T-cell (primary cell): ENCODE data around the gene MYMX. TPM values are rescaled to one million over a fixed set of nuclear protein-coding genes. Genes with fewer than 3 reads are reported as not detected.

ENCODE experiments used
- ATAC-seq, 4 experiments: fragments of 200-7000 bp in 3 of 4; fragments of 150-1000 bp in 1 of 4; cut with Tn5 transposase; replicated peaks in 1 of 4; 1 replicate in 3 of 4; 2 replicates in 1 of 4; pipeline ENCODE4 v1.10.0; 2021; ENCODE audit warnings: moderate library complexity in 3 of 4, mild to moderate bottlenecking in 2 of 4, moderate number of reproducible peaks in 1 of 4
- CTCF ChIA-PET, 2 donors: fragments of 300-600 bp; sonication (Branson Sonifier 250); formaldehyde crosslinking; loops; one replicate each; lab custom pipeline; 2022; ENCODE audit warnings: antibody characterized with exemption in 2 of 2; lab: Charles Lee
- POLR2A ChIA-PET, 2 donors: fragments of 300-600 bp; sonication (Branson Sonifier 250); formaldehyde crosslinking; loops; one replicate each; lab custom pipeline; 2022; ENCODE audit warnings: antibody characterized with exemption in 2 of 2; lab: Charles Lee
- DNase-seq, 35 experiments: peaks; one replicate each; pipeline versions ENCODE4 v3.0.0 to v3.0.0-alpha.2; 2013 to 2023
- H3K27ac ChIP-seq: one replicate; pipeline ENCODE4 v1.5.1; 2013; ENCODE audit warnings: low read length
- H3K27me3 ChIP-seq, 2 experiments: replicated peaks in 1 of 2; 1 replicate in 1 of 2; 2 replicates in 1 of 2; pipeline versions ENCODE4 v1.6.1 to v1.7.0; 2013; ENCODE audit warnings: low read length in 1 of 2, mixed read lengths in 1 of 2; ENCODE audit not compliant: control insufficient read depth in 2 of 2, insufficient read depth in 2 of 2; ENCODE audit errors: extremely low read depth in 1 of 2
- H3K36me3 ChIP-seq, 2 donors: 1 replicate in 1 of 2; 2 replicates in 1 of 2; pipeline versions ENCODE4 v1.6.1 to v1.7.0; 2013; ENCODE audit warnings: low read length in 1 of 2; ENCODE audit not compliant: control insufficient read depth in 2 of 2, insufficient read depth in 1 of 2; ENCODE audit errors: extremely low read depth in 1 of 2
- H3K4me1 ChIP-seq, 2 experiments: 1 replicate in 1 of 2; 2 replicates in 1 of 2; pipeline versions ENCODE4 v1.6.1 to v1.7.0; 2013; ENCODE audit warnings: low read length in 2 of 2, mixed read lengths in 1 of 2; ENCODE audit not compliant: insufficient read depth in 2 of 2, control insufficient read depth in 1 of 2; ENCODE audit errors: extremely low read depth in 1 of 2
- H3K4me3 ChIP-seq, 2 donors: 1 replicate in 1 of 2; 2 replicates in 1 of 2; pipeline versions ENCODE4 v1.5.1 to v1.7.0; 2013; ENCODE audit warnings: mild to moderate bottlenecking in 2 of 2, low read length in 1 of 2, moderate library complexity in 1 of 2; ENCODE audit not compliant: control insufficient read depth in 1 of 2; ENCODE audit errors: extremely low read depth in 1 of 2
- H3K9me3 ChIP-seq: 2 replicates; pipeline ENCODE4 v1.7.0; 2013
- H3K27ac Mint-ChIP-seq, 2 donors: one replicate each; pipeline ENCODE4 v1.8.0; 2020 to 2021; ENCODE audit warnings: mild to moderate bottlenecking in 2 of 2, mixed read lengths in 2 of 2
- H3K27me3 Mint-ChIP-seq, 2 donors: one replicate each; pipeline ENCODE4 v1.8.0; 2021 to 2022; ENCODE audit warnings: mixed read lengths in 2 of 2
- H3K36me3 Mint-ChIP-seq: one replicate; pipeline ENCODE4 v1.8.0; 2021; ENCODE audit warnings: mixed read lengths
- H3K4me1 Mint-ChIP-seq, 3 donors: one replicate each; pipeline ENCODE4 v1.8.0; 2020 to 2022; ENCODE audit warnings: mixed read lengths in 3 of 3, mild to moderate bottlenecking in 1 of 3
- H3K4me3 Mint-ChIP-seq, 3 donors: one replicate each; pipeline ENCODE4 v1.8.0; 2020 to 2022; ENCODE audit warnings: mild to moderate bottlenecking in 3 of 3, mixed read lengths in 3 of 3, moderate library complexity in 3 of 3
- H3K9me3 Mint-ChIP-seq, 3 donors: one replicate each; pipeline ENCODE4 v1.8.0; 2020 to 2022; ENCODE audit warnings: mixed read lengths in 3 of 3
- WGBS: methylation state at CpG from one replicate; pipeline ENCODE4 v1.1.5; 2013; ENCODE audit warnings: missing lambda C conversion rate; ENCODE audit not compliant: insufficient coverage; 5-methylcytosine and 5-hydroxymethylcytosine counted together
- total RNA-seq, 35 experiments: library from RNA in 6 of 35; stranded (reverse) in 6 of 35; fragments of 120-200 nt in 1 of 35; gene quantifications; one replicate each; pipeline versions ENCODE4 v1.2.1 to v1.2.4 and lab custom pipeline; 2013 to 2026

The MYMX gene
- total RNA-seq, 5 donors from 2014 or later (not counting 1 experiment from before 2014, with no cell fraction given), result not detected

DNA sequence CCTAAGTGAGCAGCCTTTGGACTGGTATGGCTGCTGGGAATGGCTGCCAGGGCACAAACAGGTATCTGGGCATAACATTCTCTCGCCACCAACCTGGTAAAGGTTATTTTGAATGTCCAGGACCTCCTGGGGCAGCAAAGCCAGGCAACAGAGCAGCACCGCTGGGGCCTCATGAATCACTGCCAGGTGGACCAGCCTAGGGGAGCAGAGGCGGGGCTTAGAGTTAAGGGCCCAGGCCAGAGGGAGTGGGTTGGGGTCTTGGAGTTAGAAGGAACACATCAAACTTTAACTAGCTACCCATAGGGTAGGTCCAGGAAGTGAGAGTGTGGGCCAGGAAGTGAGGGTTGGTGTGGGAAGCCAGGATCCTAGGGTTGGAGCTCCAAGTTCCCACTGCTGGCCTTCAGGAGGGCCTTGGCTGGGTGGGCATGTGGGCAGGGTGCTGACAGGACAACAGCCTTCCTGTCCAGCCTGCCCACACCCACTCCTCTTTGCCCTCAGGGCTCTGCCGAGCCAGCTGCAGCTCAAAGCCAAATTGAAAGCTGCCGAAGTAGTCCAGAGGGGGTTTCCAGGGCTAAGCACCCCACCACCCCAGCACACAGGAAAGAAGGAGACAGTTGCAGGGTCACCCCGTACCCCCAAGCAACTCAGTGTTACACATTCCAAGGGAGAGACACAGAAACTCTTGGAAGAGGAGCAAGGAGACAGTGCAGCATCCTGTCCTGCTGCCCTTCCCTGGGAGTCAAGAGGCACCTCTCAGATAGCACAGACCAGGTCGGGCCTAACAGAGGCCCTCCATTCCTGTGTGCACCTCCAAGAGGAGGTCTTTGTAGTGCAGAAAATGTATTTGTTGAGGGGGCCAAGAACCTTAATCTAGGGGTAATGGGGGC, 46.0 kb downstream of the MYMX start:
- H3K4me1 ChIP-seq, result peaks cover 17 to 49% of the 10 kb centered on the region in 2 experiments
- no peaks in the 10 kb centered on the region for H3K27me3 Mint-ChIP-seq
- POLR2A ChIA-PET, result interaction anchor here (0.5 to 1.0 kb wide), 3 partner anchors 15 to 41 kb away, joined by 3 read pairs; no protein-coding TSS in a partner anchor
- CTCF ChIA-PET, result interaction anchor here in 1 of 2 donors (1.5 to 2.4 kb wide), 2 partner anchors 11 to 15 kb away, joined by 6 to 7 read pairs; no protein-coding TSS in a partner anchor
- H3K9me3 Mint-ChIP-seq, result no peaks in the 10 kb centered on the region
- H3K27ac Mint-ChIP-seq, result peak overlapping the region; percentile 90 to 98
- peaks cover 0 to 26% of the 10 kb centered on the region in 2 donors for H3K36me3 ChIP-seq
- peak overlapping the region; percentile 87 for H3K27ac ChIP-seq
- peak in 1 of 35 experiments; percentile 51 for DNase-seq
- H3K9me3 ChIP-seq, result no peaks in the 10 kb centered on the region
- peaks cover 42 to 66% (median 57%) of the 10 kb centered on the region in 3 donors for H3K4me1 Mint-ChIP-seq
- peak overlapping the region; percentile 7 to 82 for H3K4me3 ChIP-seq
- no peaks in the 10 kb centered on the region for H3K27me3 ChIP-seq
- 0% methylated on average over 1 of the region's 7 CpGs for WGBS
- ATAC-seq, result no peak
- H3K36me3 Mint-ChIP-seq, result peaks cover 12% of the 10 kb centered on the region
- H3K4me3 Mint-ChIP-seq, result peak overlapping the region; percentile 88 to 95 (median 93)

DNA sequence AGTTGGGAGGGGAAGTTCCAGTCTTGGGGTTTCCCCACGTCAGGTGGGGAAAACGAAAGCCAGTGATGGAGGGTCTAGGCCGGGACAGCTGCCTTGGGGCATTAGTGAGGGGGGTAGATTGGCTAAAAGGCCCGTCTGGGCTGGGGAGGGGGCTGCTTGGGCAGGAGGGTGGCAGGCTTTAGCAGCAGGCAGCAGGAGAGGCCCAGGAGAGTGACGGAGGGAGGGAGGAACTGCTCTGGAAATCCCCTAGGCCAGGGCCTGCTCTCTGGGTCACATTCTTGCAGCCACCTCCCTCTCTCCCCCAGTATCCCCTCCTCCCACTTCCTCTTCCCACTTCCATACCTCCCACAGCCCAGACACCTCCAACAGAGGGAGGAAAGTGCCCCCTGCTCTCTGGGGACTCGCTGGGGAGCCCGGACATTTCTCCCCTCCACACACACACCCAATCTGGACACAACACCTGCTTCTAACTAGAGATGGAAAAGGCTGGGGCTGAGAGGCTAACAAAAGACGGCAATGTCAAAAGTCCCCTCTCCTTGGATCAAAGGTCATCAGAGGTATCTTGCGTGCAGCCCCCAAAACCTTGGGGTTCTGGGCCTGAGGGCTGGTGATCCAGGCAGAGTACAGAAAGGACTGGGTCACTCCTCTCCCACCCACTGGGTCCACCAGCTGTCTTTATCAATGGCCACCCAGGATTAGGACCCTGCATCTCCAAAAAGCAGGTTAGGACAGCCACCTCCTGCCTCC, 46.8 kb downstream of the MYMX start:
- Mint-ChIP-seq H3K36me3 (peaks cover 11% of the 10 kb centered on the region), H3K4me1 (peaks cover 38 to 61% (median 48%) of the 10 kb centered on the region in 3 donors), H3K4me3 (peak overlapping the region; percentile 88 to 95 (median 93)), H3K9me3 (no peaks in the 10 kb centered on the region), H3K27ac (peak overlapping the region; percentile 90 to 98), H3K27me3 (peaks cover 0 to 3% of the 10 kb centered on the region in 2 donors)
- Histone ChIP-seq H3K27ac (peak overlapping the region; percentile 87), H3K9me3 (no peaks in the 10 kb centered on the region), H3K27me3 (peaks cover 0 to 6% of the 10 kb centered on the region in 2 experiments), H3K4me1 (peaks cover 17 to 41% of the 10 kb centered on the region in 2 experiments), H3K36me3 (peaks cover 0 to 23% of the 10 kb centered on the region in 2 donors), H3K4me3 (peak overlapping the region; percentile 79 to 82)
- 12% methylated on average over 6 of the region's 9 CpGs for WGBS
- ATAC-seq (peak in 1 of 4 experiments; percentile 15), DNase-seq (peak in 12 of 35 experiments; percentile 5 to 76 (median 34))
- POLR2A ChIA-PET, result interaction anchor here in 1 of 2 donors (0.5 kb wide), 1 partner anchor 42 kb away, joined by 3 read pairs; no protein-coding TSS in a partner anchor
- CTCF ChIA-PET, result interaction anchor here in 1 of 2 donors (0.9 to 2.4 kb wide), 2 partner anchors 16 to 22 kb away, joined by 3 to 6 read pairs; no protein-coding TSS in a partner anchor

DNA sequence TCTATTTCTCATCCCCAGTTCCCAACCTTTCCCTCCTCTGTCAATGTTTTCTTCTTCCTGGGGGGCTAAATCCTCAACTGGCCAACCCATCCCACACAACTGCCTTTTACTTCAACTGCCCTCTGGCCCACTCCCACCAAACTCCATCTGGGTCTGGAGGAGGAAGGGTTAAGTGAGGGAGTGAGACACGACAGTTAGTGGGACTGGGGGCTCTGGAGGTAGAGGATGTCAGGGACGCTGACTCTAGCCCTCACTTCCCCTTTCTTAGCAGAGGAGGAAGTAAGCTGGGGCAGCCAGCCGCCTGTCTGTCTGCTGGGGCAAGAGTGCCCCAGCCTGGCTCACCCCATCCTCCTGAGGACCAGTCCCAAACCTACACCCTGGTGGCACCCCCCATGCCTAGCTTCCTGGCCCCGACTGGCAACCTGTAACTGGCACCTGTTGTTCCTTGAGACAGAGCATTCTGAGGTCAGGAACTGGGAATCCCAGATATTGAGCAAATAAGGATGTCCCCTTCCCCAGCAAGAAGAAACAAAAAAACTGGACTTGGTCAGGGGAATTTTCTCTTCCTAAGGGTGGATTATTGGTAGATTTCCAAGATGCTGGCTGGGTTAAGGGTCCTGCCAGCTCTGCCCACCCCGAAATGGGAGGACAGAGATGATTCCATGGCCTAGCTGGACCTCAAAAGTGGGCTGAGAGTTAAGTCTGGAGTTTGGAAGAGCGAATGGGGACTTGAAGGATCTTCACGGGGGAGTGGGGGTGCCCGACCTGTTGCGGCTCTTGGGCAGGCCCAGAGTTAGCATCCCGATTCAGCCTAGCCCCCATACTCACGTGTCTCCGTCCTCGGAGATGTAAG, 47.7 kb downstream of the MYMX start:
- H3K27ac Mint-ChIP-seq, result peak overlapping the region; percentile 90 to 98
- H3K36me3 Mint-ChIP-seq, result peaks cover 5% of the 10 kb centered on the region
- Histone ChIP-seq H3K27ac (peak overlapping the region; percentile 87), H3K4me1 (peaks cover 17 to 41% of the 10 kb centered on the region in 2 experiments), H3K27me3 (peaks cover 0 to 13% of the 10 kb centered on the region in 2 experiments), H3K9me3 (no peaks in the 10 kb centered on the region), H3K4me3 (peak overlapping the region; percentile 79 to 82), H3K36me3 (peaks cover 0 to 15% of the 10 kb centered on the region in 2 donors)
- DNase-seq, result peak in 13 of 35 experiments; percentile 20 to 61 (median 30)
- H3K4me3 Mint-ChIP-seq, result peak overlapping the region; percentile 88 to 95 (median 93)
- ChIA-PET CTCF (interaction anchor here (0.7 to 0.9 kb wide), 3 partner anchors 10 to 23 kb away, joined by 3 to 5 read pairs (median 4); no protein-coding TSS in a partner anchor), POLR2A (interaction anchor here in 1 of 2 donors (0.9 kb wide), 1 partner anchor 11 kb away, joined by 7 read pairs; no protein-coding TSS in a partner anchor)
- ATAC-seq, result peak in 3 of 4 experiments; percentile 14 to 38 (median 28)
- peaks cover 3 to 12% of the 10 kb centered on the region in 2 donors for H3K27me3 Mint-ChIP-seq
- H3K9me3 Mint-ChIP-seq, result no peaks in the 10 kb centered on the region
- whole genome bisulfite sequencing, result 0% methylated on average over 2 of the region's 13 CpGs
- H3K4me1 Mint-ChIP-seq, result peaks cover 38 to 58% (median 48%) of the 10 kb centered on the region in 3 donors

DNA sequence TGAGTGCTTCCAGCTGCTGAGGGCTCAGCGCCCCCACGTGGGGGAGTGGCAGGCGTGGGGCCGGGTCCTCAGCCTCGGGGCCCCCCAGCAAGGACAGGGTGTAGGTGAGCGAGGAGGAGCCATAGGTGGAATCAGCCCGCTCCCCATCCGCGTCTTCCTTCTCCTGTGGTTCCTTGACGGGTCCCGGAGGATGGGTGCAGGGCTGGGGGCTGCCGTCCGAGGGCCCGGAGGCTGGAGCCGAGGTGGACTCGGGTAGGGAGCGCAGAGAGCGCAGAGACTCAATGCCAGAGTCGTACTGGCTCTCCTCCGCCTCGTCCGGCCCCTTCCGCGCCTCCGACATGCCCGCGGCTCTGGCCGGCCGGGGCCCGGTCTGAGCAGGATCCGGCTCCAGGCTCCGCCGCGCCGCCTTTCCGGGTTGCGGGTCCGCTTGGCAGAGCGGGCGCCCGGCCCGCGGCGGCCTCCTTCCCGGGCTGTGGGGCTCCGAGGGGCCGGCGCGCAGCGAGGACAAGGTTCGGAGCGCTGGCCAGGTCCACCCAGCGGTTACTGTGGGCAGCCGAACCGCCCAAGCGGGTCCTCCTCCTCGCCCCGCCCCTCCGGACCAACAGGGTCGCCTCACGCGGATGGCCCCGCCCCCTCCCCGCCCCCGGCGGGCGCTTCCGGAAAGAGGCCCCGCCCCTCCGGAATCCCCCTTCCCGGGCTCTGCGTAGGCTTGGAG, 48.4 kb downstream of the MYMX start, which contains the start of gene NFKBIE:
NFKBIE (minus strand) TSS at position 545 of the 715 bp plus-strand sequence; CDS start at position 340, 205 bp downstream.
- H3K36me3 Mint-ChIP-seq, result peaks cover 5% of the 10 kb centered on the region
- Histone ChIP-seq H3K4me3 (peak within 1 kb of the TSS; percentile 79 to 82), H3K27me3 (peaks cover 0 to 21% of the 10 kb centered on the region in 2 experiments), H3K36me3 (peaks cover 0 to 7% of the 10 kb centered on the region in 2 donors), H3K9me3 (no peaks in the 10 kb centered on the region), H3K27ac (peak within 1 kb of the TSS; percentile 87), H3K4me1 (peaks cover 17 to 46% of the 10 kb centered on the region in 2 experiments)
- H3K27ac Mint-ChIP-seq, result peak within 1 kb of the TSS; percentile 90 to 98
- H3K4me3 Mint-ChIP-seq, result peak within 1 kb of the TSS; percentile 88 to 95 (median 93)
- H3K9me3 Mint-ChIP-seq, result no peaks in the 10 kb centered on the region
- H3K27me3 Mint-ChIP-seq, result peaks cover 5 to 19% of the 10 kb centered on the region in 2 donors
- peak; percentile 76 to 84 (median 80) for ATAC-seq
- under 1% methylated on average over 65 of the region's 72 CpGs for WGBS
- DNase-seq, result peak; percentile 80 to 97 (median 92)
- ChIA-PET CTCF (interaction anchor here (0.6 to 0.8 kb wide), 2 partner anchors 17 to 18 kb away, joined by 3 to 5 read pairs; partner anchors contain the start of gene HSP90AB1 (in 1 of the 2)), POLR2A (interaction anchor here in 1 of 2 donors (0.9 kb wide), 1 partner anchor 12 kb away, joined by 7 read pairs; no protein-coding TSS in a partner anchor)
- H3K4me1 Mint-ChIP-seq, result peaks cover 38 to 66% (median 48%) of the 10 kb centered on the region in 3 donors
